HG02973 (cell line): Measurements from ENCODE around the gene ELN.

Experiments used
- ATAC-seq: cut with Tn5 transposase; IDR thresholded peaks from one replicate; pipeline ENCODE4 v1.9.1; 2021; ENCODE audit warnings: moderate library complexity; ENCODE audit not compliant: unreplicated experiment

Gene ELN

DNA sequence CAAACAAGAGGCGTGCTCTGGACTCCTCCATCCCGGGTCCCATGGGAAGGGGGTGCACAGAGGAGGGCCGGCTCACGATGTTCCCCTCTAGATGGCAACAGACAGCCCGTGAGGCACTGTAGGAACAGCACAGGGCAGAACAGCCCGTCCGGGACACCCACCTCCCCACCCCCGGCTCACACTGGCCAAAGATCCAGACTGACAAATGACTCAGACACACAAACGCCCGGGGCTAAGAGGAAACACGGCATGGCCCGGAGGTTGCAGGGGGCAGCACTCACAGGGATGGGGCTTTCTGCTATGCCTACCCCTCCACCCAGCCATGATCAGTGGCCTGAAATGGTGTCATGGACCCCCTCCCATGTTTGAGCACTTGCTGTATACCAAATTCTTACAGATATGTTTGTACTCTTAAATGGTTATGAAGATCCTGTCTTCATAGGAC is 4.9 kb upstream of the ELN start:
- ATAC-seq = no peak

DNA sequence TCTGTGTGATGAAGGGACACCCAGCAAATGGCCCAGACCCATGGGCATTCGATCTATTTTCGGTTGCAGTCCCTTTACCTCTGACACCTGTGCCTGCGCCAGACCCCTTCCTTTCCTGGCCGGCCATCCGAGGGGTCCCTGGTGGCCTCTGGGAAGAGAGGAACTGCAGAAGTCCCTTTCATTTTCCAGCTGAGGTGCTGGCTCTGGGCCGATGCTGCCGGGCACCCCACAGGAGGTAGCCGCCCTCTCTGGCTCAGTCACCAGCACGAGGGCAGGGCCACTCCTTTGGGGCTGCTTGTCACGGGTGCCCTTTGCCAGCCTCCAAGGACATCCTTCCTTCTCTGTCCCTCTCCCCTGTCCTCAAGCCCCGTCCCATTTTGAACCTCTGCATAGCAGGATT is 4.2 kb upstream of the ELN start:
- ATAC-seq = no peak

DNA sequence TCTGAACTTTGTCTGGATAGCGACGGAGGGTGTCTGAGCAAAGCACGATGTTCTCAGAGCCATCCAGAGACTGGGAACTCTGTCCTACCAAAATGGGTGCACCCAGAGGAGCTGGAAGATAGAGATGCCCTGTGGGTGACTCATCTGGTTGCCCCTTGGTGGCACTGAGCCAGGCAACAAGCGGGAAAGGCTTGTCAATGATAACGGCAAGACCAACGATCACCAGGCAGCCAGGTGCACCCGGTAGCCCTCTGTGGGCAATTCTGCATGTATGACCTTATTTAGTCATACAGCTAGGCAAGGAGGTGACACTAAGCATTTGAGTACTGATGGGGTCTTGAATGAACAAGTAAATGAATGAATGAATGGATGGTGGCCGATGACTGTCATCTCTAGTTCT is 2.8 kb upstream of the ELN start:
- ATAC-seq = no peak

DNA sequence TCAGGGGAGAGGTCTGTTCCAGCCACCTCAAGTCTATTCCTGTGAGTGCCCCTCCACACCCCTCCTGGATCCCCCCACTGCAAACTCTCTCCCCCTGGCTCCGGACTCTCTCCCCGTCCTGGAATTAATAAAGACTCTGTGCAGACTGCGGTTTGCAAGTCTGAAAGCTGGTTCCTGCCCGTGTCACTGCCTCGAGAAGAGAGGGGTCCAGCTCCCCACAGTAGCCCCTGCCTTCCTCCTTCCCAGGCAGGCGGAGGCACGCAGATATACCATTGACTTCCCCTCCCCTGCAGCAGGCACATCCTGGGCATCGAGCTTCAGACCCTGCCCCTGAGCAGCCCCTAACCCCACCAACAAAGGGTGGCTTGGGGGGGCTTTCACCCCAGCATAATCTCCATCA is 2.2 kb upstream of the ELN start:
- ATAC-seq = no peak

DNA sequence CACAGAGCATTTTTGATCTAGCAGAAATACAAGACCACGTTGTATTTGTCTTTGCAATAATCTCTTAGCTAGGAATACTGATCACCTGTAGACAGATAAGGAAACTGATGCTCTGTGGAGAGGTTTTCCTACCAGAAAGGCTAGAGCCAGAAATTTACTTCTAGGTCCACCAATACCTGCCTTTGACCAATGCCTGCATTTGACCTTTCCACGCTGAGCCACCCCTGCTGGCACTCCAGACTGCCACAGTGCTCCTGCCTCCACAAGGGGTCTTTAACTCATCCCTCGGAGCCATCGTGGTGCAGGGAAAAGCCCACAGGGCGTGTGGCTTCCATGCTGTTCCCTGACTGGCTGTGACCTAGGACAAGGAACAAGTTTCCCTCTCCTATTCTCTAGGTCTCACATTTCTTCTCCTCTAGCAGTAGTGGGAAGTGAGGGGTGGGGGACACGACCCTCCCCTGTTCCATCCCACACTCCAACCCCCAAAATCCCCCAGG is 1.5 kb upstream of the ELN start:
- no peak for ATAC-seq

DNA sequence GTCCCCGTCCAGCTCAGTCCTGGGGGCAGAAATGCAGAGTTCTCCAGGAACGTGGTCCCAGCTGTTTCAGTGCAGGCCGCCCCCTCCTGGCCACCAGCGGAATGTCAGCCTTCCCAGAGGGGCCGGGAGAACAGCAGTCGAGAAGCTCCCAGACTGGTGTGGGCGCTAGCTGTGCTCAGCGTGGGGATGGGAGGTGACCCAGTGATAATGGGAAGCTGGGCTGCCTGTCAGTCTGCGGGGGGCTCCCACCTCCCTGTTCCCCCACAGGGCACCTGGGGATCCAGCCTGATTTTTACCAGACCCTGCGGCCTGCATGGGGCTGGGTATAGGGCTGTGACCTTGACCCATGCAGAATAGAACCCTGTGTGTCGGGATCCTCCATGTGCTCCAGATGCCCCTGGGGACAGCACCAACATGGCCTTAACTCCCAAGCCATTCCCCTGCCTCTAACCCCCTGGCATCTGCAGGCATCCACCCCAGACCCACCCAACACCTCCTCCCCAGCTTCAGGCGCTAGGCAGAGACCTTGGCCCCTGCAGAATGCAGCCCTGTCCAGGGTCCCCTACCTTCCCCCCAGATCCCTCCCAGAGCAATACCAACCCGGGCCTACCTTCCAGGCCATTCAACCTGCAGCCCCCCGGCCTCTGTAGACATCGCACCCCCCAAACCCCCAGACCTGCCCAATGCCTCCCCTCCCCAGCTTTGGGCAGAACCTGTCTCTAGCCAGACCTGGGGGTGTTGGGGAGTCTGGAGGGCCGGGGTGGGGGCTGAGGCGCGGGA is 880 bp upstream of the ELN start:
- no peak for ATAC-seq

DNA sequence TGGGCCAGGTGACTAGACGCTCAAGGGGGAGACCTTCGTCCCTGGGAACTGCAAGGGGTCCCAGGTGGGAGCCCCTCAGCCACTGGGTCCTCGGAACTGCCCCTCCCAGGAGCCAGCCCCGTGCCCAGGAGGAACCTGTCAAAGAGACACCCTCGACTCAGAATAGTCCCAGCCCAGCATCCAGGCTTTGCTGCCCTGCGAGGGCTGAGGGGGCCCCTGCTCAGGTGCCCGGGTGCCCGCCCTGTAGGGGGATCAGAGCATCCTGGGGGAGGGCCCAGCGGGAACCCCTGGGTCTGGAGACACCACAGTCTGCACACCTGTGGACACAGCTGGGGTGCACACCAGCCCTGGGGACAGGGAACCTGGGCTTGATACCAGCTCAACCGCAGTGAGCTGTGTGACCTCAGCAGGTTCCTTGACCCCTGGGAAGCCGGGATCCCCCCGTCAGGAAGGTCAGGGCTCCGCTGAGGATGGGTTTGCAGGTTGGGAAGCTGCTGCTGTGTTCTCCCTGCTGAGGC is 407 bp downstream of the ELN start:
- ATAC-seq = no peak

DNA sequence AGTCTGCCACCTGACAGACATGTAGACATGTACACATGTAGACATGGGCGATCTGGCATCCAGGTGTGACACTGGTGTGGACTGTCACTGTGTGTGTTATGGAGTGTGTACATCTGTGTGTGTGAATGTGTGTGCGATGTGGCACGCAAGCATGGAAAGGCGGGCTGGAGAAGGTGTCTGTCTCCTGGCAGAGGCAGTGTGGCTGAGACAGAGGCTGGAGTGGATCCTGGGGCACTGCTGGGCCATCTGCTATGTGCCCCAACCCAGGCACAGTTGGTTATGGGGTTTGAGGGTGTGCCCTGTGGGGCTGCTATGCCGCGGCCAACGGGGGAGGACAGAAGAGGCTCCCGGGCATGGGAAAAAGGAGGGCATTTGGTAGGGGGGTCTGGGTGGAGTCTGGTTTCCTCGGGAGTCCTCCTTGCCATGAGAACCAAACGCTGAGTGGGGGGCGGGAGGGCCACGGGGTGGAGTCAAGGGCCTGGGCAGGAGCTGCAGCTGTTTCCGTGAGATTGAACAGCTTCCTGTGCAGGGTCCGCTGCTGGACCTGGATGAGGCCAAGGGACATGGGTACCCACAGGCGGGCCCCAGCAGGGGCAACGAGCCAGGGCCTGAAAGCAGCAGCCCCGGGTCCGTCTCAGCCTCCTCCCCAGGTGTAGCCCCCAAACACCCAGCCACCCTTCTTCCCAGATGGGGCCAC is 1.3 kb downstream of the ELN start:
- no peak for ATAC-seq

DNA sequence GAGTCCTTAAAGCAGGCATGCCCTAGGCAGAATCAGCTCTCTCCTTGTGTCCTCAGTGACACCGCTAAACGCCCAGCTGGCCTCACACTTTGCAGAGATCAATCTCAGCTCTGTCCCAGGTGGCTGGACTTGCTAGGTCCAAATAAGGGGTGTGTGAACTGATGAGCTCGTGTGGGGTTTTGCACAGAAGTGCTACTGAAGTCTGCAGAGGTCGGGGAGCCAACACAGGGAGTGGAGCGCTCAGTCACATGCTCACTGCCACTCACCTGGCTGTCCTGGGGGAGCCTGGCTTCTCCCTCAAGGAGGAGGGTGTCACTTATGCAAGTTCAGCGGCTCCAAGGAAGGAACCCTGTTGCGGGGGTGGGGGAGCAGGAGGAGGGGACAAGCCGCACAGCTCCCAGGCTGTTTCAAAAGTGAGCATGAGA is 2.0 kb downstream of the ELN start:
- no peak for ATAC-seq

DNA sequence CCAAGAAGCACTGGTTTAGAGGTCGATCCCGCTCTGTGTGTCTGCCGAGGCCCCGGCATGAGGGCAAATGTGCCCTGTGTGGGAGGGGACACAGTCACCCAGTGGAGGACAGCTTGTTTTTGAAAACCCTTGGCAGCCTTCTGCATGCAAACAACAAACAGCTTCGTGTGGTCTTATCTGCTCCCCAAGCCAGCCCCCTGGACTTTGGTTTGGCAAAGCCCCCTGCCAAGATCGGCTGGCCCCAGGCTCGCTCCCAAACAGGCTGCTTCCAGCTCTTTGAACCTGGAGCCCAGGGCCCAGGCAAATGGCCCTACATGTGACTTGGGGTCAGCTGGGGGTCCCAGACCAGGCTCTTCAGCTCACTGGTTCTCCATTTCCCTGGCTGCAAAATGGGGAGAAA is 2.9 kb downstream of the ELN start:
- ATAC-seq = no peak

DNA sequence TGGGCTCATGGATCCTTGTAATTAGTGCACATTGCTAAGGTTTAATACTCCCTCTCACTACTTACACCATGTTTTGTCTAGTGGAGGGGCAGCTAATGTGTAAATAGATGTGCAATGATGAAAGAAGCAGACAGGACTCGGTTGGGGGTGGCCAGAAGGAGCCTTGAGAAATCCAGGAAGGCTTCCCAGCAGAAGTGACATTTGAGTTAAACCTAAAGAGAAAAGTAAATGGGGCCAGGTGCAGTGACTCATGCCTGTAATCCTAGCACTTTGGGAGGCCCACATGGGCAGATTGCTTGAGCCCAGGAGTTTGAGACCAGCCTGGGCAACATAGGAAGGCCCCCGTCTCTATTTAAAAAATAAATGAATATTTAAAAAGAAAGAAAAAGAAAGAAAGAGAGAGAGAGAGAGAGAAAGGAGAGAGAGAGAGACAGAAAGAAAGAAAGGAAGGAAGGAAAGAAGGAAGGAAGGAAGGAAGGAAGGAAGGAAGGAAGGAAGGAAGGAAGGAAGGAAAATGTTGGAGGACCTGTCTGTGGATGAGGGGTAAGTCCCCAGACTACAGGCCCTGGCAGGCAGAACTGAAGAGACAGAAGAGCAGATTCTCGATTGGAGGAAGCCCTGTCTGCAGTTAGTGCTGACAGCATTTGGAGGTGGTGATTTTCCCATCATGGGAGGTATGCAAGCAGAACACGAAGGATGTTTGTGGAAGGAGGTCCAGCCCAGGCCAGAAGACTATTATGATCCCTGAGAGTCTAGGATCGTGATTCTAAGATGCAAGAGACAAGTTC is 3.6 kb downstream of the ELN start:
- no peak for ATAC-seq

DNA sequence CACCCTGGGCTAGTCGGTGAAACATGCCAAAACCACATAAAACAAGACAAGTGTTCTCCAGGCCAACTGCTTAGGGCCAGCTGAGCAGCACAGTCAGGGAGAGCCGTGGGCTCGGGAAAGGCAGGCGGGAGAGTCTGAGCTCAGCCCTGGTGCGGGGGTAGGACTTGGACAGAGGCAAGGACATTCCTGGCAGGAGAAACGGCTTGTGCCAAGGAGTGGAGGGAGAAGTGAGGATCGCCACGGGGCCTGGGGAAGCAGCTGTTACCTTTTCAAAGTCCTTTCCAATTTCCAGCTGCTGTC is 4.2 kb downstream of the ELN start:
- no peak for ATAC-seq

DNA sequence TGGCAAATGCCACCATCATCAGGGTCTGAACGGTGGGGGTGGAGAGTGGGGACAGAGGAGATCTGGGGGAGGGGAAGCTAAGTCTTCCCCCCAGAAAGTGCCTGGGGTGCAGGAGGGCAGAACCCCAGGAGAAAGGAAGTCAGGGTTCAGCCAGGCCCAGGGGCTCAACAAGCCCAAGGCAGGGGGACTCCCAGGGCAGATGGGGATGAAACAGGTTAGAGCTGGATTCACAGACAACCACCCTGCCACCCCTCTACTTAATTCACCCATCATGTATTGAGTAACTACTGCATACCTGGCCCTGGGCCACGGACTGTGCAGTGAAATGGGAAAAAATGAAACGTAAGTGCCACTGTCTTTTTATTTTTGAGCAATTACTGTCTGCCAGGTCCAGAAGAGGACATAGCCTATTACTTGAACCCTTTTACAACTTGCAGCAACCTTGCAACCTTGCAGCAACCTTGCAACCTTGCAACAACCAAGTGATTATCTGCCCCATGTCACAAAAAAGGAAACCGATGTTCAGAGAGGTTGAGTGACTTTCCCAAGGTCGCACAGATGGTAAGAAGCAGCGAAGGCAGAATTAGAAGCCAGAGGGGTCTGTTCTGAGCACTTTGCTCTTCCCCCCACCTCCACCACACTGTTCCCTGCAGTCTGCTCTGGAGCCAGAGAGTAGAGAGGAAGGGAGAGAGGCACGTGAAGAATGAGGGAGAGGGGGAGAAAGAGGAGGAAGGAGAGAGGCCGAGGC is 4.8 kb downstream of the ELN start:
- no peak for ATAC-seq

DNA sequence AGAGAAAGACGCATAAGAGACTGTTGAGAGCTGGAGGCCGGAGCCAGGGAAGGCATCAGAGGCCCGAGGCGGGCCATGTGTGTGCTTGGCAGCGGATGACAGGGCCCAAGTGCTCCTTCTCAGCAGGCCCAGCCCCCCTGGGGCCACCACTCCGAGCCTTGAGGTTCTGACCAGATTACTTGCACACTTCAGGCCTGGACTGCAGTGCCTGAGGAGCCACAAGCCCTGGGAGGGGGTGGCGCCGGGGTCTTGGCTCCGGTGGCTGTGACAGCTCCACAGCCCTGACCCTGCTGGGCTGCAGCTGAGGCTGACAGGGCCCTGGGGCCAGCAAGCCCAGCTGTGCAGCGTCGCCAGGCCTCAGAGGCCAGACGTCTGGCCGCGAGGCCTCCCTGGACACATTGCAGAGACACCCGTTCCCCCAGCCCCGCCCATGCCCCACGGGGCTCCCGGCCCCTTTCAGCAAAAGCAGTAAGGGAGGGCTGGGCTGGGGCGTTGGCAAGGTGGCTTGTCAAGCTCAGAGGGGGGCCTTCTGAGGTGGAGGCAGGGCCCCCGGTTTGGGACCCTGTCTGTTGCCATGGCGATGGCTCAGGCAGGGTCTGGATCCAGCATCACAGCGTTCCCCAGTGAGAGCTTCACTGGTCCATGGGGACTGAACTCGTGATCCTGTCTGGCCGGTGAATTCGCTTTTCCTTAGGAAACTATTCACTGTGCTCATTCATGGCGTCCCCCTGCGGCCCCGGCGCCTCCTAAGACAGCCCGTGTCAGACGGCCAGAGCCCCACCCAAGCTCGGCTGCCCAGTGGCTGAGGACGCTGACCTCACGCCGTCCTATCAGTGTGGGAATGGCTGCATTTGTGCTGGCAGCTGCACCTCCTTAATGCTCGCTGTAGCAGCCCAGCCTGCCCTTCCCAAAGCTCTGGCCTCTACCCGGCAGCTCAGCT is 5.7 kb downstream of the ELN start:
- ATAC-seq = no peak

DNA sequence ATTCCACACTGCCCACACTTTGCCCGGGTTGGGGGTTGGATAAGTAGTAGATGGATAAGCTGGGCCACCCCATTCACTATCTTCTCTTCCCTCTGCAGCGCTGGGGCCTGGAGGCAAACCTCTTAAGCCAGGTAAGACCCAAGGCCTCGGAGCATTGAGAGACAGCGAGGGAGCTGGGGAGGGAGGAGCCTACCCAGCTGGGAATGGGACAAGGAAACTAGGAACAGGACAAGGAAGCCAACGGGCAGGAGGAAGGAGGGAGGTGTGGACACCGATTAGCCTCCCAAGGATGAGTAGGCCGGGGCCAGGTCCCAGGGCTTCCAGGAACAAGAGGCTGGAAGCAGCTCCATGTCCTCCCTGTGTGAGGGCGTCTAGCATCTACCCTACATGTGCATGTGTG is 9.6 kb downstream of the ELN start:
- ATAC-seq = no peak

DNA sequence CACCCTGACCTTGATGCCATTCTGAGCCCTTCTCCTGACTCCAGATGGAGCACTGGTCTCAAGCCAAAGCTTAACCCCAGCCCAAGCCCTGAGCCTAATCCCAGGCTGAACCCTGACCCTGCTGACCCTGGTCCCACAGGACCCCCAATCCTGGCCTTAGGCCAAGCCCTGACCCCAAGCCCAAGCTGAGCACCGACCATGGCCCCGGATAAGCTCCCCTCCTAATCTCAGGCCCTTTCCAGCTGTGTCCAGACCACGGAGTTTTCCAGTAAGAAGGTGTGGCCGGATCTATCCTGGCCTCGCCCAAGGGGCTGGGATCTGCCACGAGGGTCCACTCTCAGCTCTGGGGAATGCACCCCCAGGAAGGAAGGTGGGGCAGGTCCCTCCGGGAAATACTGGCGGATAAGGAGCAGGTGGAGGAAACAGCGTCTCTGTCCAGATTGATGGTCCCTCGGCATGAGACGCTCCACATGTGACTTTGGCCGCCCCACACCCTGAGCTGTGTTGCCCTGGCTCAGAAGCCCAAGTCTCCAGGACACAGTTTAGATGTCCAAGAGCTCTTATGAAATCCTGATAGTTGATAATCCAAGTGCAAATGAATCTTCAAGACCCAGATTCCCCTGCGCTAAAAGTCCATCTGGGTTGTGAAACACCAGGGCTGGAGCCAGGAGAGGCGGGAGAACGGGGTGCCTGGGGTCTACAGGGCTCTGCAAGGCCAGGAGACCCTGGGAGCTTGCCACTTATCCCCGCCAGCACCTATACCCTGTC is 10.4 kb downstream of the ELN start:
- ATAC-seq = no peak

DNA sequence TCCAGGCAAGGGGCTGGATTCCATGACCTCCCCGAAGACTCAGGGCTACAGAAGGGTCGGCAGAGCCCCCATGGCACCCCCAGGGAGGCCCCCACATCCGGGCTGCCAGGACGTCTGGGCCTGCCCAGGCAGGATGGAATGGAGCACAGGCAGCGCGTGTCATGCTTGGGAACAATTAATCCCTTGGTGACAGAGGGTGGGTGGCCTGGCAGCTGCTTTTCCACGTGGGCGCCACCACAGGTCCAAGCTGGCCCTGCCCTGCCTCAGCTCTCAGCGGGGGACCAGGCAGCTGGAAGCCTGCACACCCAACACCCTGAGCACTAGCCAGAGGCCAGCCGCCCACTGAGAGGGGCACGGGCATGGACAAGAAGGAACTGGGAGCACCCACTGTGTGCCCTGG is 11.4 kb downstream of the ELN start:
- ATAC-seq = no peak

DNA sequence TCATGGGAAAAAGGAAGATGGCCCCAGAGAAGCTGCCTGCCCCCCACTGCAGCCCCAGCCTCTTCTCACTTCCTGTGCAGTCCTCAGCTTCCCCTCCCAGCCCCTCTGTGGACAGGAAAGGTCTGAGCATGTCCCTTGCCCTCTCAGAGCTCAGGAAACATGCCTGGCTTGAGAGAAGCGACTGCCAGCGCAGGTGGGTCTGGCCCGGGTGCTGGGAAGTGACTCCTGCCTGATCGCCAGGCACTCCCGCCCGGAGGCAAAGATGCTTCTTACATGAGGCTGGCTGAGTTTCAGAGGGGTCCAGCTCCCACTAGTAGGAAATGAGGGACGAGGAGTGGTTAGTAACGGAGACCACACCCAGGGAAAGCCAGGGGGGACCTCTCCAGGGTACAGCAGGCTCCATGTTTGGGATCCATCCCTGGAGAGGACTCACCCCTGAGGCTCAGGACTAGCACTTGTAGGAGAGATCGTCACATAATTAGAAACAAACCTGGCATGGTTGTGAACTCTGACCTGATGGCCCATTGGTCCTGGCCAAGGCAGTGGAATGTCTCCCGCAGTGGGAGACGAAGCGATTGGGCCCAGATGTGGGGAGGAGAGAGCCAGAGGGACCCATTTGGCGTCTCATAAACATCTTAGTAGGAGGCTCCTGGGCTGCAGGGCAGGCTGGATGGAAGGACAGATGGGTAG is 12.3 kb downstream of the ELN start:
- no peak for ATAC-seq
